ENCODE results near the gene IL6R. TPM values are rescaled to one million over a fixed set of nuclear protein-coding genes. Genes with fewer than 3 reads are reported as not detected.
A peak's percentile ranks its signal among the peaks of the same experiment; 100 is the strongest.

Gene IL6R
- total RNA-seq, 4 donors from 2014 or later = 271 to 435 (median 367) TPM

GRCh38 chr1:154423304-154423987 lies 18.3 kb downstream of the IL6R start:
- H3K27ac ChIP-seq = peak overlapping the region; percentile 99 to 100 (median 100)
- H3K27me3 ChIP-seq = no peaks in the 10 kb centered on the region
- DNase-seq = no peak
- intact Hi-C loops (cut with DNase I; ENCODE audit: low total_unique reads) = loop anchor here (10.0 kb wide), 1 partner anchor 789 kb away; the partner anchor contains the start of gene CHTOP
- ATAC-seq = no peak
- no peak overlapping the region for H3K4me3 ChIP-seq
- in situ Hi-C loops (cut with MboI; ENCODE audit: low sequenced_read_pairs in 4 of 4) = no loop called here
- no peak for TF ChIP-seq POLR2A (IDR thresholded peaks at IDR 0.05)
- TF ChIP-seq CTCF (IDR thresholded peaks at IDR 0.05 in 4 of 5, conservative IDR thresholded peaks at IDR 0.05 in 1 of 5) = no peak
- no peaks in the 10 kb centered on the region for H3K9me3 ChIP-seq
- no peaks in the 10 kb centered on the region for H3K36me3 ChIP-seq
- peaks cover 98 to 99% of the 10 kb centered on the region in 2 donors for H3K4me1 ChIP-seq

- H3K27ac ChIP-seq = peak overlapping the region; percentile 99 to 100 (median 100)
- DNase-seq = no peak
- H3K27me3 ChIP-seq = no peaks in the 10 kb centered on the region
- no peak for ATAC-seq
- peaks cover 98 to 99% of the 10 kb centered on the region in 2 donors for H3K4me1 ChIP-seq
- in situ Hi-C loops (cut with MboI; ENCODE audit: low sequenced_read_pairs in 4 of 4) (no loop called here), intact Hi-C loops (cut with DNase I; ENCODE audit: low total_unique reads) (loop anchor here (10.0 kb wide), 1 partner anchor 789 kb away; the partner anchor contains the start of gene CHTOP)
- no peak for TF ChIP-seq CTCF (IDR thresholded peaks at IDR 0.05 in 4 of 5, conservative IDR thresholded peaks at IDR 0.05 in 1 of 5)
- no peak for TF ChIP-seq POLR2A (IDR thresholded peaks at IDR 0.05)
- peaks cover 0 to 1% of the 10 kb centered on the region in 2 donors for H3K36me3 ChIP-seq
- no peaks in the 10 kb centered on the region for H3K9me3 ChIP-seq
- H3K4me3 ChIP-seq = no peak overlapping the region
Observed at GRCh38 chr1:154423988-154424326, 18.8 kb downstream of the IL6R start.

GRCh38 chr1:154425172-154425571 lies 20.0 kb downstream of the IL6R start:
- H3K4me1 ChIP-seq = peaks cover 99 to 100% of the 10 kb centered on the region in 2 donors
- H3K27me3 ChIP-seq = no peaks in the 10 kb centered on the region
- DNase-seq = no peak
- H3K4me3 ChIP-seq = no peak overlapping the region
- peak overlapping the region; percentile 99 to 100 (median 100) for H3K27ac ChIP-seq
- intact Hi-C loops (cut with DNase I; ENCODE audit: low total_unique reads) = loop anchor here (10.0 kb wide), 1 partner anchor 790 kb away; the partner anchor contains the start of gene CHTOP
- H3K9me3 ChIP-seq = no peaks in the 10 kb centered on the region
- ATAC-seq = no peak
- peaks cover 0 to 13% of the 10 kb centered on the region in 2 donors for H3K36me3 ChIP-seq
- in situ Hi-C loops (cut with MboI; ENCODE audit: low sequenced_read_pairs in 4 of 4) = no loop called here
- TF ChIP-seq CTCF (IDR thresholded peaks at IDR 0.05 in 4 of 5, conservative IDR thresholded peaks at IDR 0.05 in 1 of 5) = no peak
- TF ChIP-seq POLR2A (IDR thresholded peaks at IDR 0.05) = no peak

- Histone ChIP-seq H3K27ac (peak overlapping the region; percentile 99 to 100 (median 100)), H3K36me3 (peaks cover 0 to 25% of the 10 kb centered on the region in 2 donors), H3K4me1 (peaks cover 97 to 98% of the 10 kb centered on the region in 2 donors), H3K9me3 (no peaks in the 10 kb centered on the region), H3K4me3 (no peak overlapping the region), H3K27me3 (no peaks in the 10 kb centered on the region)
- peak; percentile 55 to 70 for ATAC-seq
- intact Hi-C loops (cut with DNase I; ENCODE audit: low total_unique reads) = loop anchor here (10.0 kb wide), 1 partner anchor 793 kb away; the partner anchor contains the start of gene CHTOP
- TF ChIP-seq CTCF (IDR thresholded peaks at IDR 0.05 in 4 of 5, conservative IDR thresholded peaks at IDR 0.05 in 1 of 5) (no peak), POLR2A (IDR thresholded peaks at IDR 0.05) (peak in 1 of 2 donors; percentile 49)
- in situ Hi-C loops (cut with MboI; ENCODE audit: low sequenced_read_pairs in 4 of 4) = no loop called here
- DNase-seq = peak; percentile 85 to 94
Observed at GRCh38 chr1:154427173-154428139, 22.3 kb downstream of the IL6R start.
